ENCODE results near the gene TRIOBP.
A peak's percentile ranks its signal among the peaks of the same experiment; 100 is the strongest.
"Not testable (repeated sequence)": the region's sequence is repeated elsewhere in the genome, so short reads cannot be mapped to it uniquely, and the experiment has no call there.

Gene TRIOBP

GRCh38 chr22:37690407-37690806 is 6.4 kb upstream of the TRIOBP start:
- DNase-seq (ENCODE audit: low read depth), result no peak

- no peak for DNase-seq (ENCODE audit: low read depth)
These were observed 5.8 kb upstream of the TRIOBP start for GRCh38 chr22:37690901-37691504.

GRCh38 chr22:37692627-37693285 is 4.1 kb upstream of the TRIOBP start:
- no peak for DNase-seq (ENCODE audit: low read depth)

GRCh38 chr22:37694131-37694530 is 2.7 kb upstream of the TRIOBP start:
- DNase-seq (ENCODE audit: low read depth), result not testable (repeated sequence)

- DNase-seq (ENCODE audit: low read depth), result not testable (repeated sequence)
These were observed 590 bp upstream of the TRIOBP start for GRCh38 chr22:37696260-37696656.

GRCh38 chr22:37697538-37697835 is 639 bp downstream of the TRIOBP start:
- no peak for DNase-seq (ENCODE audit: low read depth)

- DNase-seq (ENCODE audit: low read depth), result no peak
These were observed 4.4 kb downstream of the TRIOBP start for GRCh38 chr22:37701141-37701786.

GRCh38 chr22:37703906-37704305 is 7.1 kb downstream of the TRIOBP start:
- DNase-seq (ENCODE audit: low read depth), result no peak

- no peak for DNase-seq (ENCODE audit: low read depth)
These were observed 7.8 kb downstream of the TRIOBP start for GRCh38 chr22:37704645-37705044.

- DNase-seq (ENCODE audit: low read depth), result no peak
These were observed 8.4 kb downstream of the TRIOBP start for GRCh38 chr22:37705205-37705604.

- DNase-seq (ENCODE audit: low read depth), result no peak
These were observed 12.0 kb downstream of the TRIOBP start for GRCh38 chr22:37708580-37709444.

GRCh38 chr22:37709445-37709765 is 12.6 kb downstream of the TRIOBP start:
- DNase-seq (ENCODE audit: low read depth), result no peak

GRCh38 chr22:37710675-37711074 is 13.8 kb downstream of the TRIOBP start:
- no peak for DNase-seq (ENCODE audit: low read depth)

GRCh38 chr22:37711490-37711889 is 14.6 kb downstream of the TRIOBP start:
- no peak for DNase-seq (ENCODE audit: low read depth)

GRCh38 chr22:37713761-37714160 is 16.9 kb downstream of the TRIOBP start:
- DNase-seq (ENCODE audit: low read depth), result no peak

GRCh38 chr22:37714634-37715033 is 17.8 kb downstream of the TRIOBP start:
- DNase-seq (ENCODE audit: low read depth), result no peak

- DNase-seq (ENCODE audit: low read depth), result no peak
These were observed 18.9 kb downstream of the TRIOBP start for GRCh38 chr22:37715760-37716159.

- peak; percentile 50 for DNase-seq (ENCODE audit: low read depth)
These were observed 19.9 kb downstream of the TRIOBP start for GRCh38 chr22:37716708-37717107.

GRCh38 chr22:37717235-37717634 is 20.4 kb downstream of the TRIOBP start:
- not testable (repeated sequence) for DNase-seq (ENCODE audit: low read depth)

GRCh38 chr22:37717746-37718305 is 21.0 kb downstream of the TRIOBP start:
- not testable (repeated sequence) for DNase-seq (ENCODE audit: low read depth)

GRCh38 chr22:37725551-37726240 is 28.8 kb downstream of the TRIOBP start:
- no peak for DNase-seq (ENCODE audit: low read depth)
